DMS153 treated with DMSO at 0.1 percent for 48 hours (cell line): ENCODE data around the gene MAST4.
"Not testable (repeated sequence)": the region's sequence is repeated elsewhere in the genome, so short reads cannot be mapped to it uniquely, and the experiment has no call there.

Source experiments
- DNase-seq: peaks from one replicate; lab custom pipeline; 2025; ENCODE audit not compliant: unreplicated experiment; lab: John Stamatoyannopoulos, UW

Gene MAST4

GRCh38 chr5:66805514-66806430, 209.6 kb downstream of the MAST4 start:
- DNase-seq, result no peak

- no peak for DNase-seq
These were observed 211.6 kb downstream of the MAST4 start for GRCh38 chr5:66807743-66808142.

DNA sequence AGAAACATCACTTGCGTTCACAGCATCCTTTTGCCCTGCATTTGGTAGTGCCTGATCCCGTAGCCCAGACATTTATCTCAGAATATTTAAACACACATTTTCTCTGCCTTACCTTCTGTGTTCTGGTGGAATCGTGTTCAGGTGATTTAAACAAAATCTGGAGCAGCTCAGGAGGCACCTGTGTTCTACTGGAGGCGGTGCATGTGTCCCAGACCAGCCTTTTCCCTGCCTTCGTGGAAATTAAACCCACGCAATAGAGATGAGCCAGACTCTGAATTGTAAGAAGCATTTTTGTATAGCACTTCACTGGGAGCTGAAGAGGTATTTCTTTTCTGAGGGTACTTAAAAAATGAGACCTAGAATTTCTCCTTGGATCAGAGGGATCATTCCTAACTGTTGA, 212.5 kb downstream of the MAST4 start:
- no peak for DNase-seq

DNA sequence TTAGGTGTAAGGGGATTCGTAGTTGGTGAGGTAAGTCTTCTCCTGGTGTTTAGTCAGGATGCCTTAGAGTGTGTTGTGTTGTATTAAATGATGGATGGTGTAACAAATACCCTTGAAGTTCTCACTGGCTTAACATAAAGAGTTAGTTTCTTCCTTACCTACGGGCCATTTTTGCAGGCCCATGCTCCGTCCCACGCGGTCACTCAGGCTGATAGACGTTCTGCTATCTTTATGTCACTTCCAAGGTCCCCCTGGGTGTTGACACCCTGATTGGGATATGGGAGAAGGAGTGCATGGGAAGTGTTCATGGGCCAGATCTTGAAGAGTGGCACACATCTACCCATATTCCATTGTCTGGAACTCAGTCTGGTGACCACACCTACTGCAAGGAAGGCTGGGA, 214.0 kb downstream of the MAST4 start:
- DNase-seq, result no peak

DNA sequence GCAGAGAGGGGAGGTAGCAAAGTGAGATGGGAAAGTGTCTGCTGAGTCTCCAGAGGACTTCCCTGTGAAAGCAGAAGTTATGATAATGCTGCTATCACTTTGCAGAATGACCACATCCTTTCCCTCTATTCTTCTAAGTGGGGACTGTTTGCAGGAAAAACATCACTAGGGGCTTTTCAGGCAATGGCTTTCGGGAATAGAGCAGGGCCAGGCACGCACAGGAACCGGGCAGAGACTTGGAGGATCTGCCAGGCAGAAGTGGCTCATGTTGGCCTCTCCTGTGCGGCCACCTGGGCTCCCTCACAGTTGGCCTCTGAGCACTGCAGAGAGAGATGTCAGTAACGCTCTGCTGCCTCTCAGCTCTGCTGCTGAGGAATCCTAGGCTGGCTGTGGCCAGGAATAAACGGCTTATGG, 214.7 kb downstream of the MAST4 start:
- DNase-seq, result no peak

GRCh38 chr5:66812291-66812690, 216.1 kb downstream of the MAST4 start:
- DNase-seq, result no peak

DNA sequence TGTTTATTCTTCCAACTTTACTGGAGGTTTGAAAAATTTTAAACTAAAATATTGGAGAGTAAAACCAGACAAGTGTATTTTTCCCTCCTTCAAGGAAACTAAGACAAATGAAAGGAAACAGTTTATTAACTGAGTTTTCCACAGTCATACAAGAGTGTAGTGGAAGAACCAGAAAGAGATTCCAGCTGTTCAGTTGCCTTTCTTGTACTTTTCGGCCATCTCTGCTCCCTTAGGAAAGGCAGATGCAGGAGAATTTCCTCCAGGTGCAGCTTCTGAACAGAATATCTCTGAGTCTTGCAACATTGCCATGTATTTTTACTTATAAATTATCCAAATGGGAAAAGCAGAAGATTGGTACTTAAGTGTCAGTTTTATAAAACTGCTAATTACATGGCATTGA, 217.1 kb downstream of the MAST4 start:
- DNase-seq, result no peak

GRCh38 chr5:66814146-66814991, 218.2 kb downstream of the MAST4 start:
- DNase-seq, result no peak

DNA sequence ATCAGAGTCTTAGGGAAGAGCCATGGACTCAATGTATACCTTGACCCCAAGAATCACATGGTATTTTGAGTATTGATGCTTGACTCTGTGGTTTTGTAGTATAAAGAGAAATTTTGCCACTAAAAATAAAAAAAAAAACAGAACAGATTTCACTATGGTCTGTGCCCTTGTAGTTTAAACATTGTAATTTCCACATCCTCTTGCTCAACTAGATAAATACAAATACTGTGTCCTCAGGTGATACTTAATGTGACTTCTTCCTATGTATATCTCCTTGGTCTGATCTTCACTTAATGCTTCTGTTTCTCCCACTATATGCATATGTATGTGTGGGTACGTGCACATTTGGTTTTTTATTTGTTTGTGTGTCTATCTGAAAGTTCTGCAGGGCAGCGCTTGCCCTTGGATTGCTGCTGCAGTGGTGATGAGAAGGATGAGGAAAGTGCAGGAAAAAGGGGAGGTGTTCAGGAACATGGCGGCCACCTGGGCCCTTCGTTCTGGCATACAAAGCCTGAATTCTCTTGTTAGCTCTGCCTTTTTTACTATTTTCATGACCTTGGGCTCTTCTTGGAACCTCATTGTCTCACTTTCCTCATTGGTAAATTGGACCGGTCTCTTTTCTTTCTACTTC, 222.2 kb downstream of the MAST4 start:
- DNase-seq, result no peak

GRCh38 chr5:66818935-66819328, 222.7 kb downstream of the MAST4 start:
- no peak for DNase-seq

DNA sequence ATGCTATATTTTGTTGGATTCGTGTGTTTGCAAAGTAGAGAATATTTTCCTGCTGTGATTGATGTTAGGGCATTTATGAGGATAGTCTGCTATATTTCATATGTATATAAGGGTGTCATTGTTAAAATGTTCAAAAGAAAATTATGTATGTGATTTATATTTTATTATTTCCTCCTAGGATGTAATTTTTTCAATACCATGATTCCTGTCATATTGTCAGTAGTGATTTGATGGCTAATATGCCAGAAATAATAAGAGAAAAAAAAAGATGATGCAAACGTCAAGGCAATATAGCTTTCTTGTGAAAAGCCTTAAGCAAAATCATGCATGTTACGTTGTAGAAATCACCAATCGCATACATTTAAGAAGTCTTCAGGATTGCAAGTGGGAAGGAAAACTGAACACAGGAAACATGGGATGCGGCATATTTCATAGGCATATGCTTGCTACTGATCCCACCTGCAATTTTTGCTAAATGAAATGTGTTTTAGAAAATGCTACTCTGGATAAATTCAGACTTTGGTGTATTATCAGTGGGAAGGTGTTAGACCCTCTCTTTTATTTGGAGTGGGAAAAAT, 224.5 kb downstream of the MAST4 start:
- DNase-seq, result no peak

- no peak for DNase-seq
These were observed 225.7 kb downstream of the MAST4 start for GRCh38 chr5:66821688-66822429.

DNA sequence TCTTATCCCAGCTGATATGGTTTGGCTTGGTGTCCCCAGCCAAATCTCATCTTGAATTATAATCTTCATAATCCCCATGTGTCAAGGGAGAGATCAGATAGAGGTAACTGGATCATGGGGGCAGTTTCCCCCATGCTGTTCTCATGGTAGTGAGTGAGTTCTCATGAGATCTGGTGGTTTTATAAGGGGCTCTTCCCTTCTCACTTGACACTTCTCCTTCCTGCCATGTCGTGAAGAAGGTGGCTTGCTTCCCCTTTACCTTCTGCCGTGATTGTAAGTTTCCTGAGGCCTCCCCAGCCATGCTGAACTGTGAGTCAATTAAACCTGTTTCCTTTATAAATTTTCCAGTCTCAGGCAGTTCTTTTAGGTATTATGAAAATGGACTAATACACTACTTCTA, 226.7 kb downstream of the MAST4 start:
- DNase-seq, result not testable (repeated sequence)

GRCh38 chr5:66824476-66824875, 228.3 kb downstream of the MAST4 start:
- no peak for DNase-seq

- no peak for DNase-seq
These were observed 230.1 kb downstream of the MAST4 start for GRCh38 chr5:66826263-66826662.

- no peak for DNase-seq
These were observed 230.5 kb downstream of the MAST4 start for GRCh38 chr5:66826696-66827095.

DNA sequence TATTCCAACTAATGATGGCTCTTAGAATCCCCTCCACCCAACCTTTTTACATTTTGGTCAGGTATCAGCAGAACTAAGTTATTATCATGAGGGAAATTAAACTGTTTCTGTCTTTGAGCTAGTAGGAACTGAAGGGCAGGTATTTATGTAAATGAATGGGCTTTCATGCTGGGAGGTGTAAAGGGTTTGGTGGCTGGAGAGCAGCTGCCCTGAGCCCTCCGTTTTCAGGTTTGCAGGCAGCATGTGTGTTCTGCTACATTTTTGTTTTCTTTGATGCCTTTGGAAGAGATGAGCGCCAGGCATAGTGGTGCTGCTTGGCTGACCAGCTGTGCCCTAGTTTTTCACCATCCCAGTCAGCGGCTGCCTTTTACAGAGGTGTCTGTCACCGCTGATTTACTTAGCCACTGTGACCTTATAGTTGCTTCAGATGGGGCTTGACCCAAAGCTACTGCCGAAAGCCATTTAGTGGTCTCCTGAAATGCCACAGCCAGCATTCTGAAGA, 231.9 kb downstream of the MAST4 start:
- DNase-seq, result no peak

- peak; percentile 4 for DNase-seq
These were observed 232.6 kb downstream of the MAST4 start for GRCh38 chr5:66828548-66829357.

- no peak for DNase-seq
These were observed 233.1 kb downstream of the MAST4 start for GRCh38 chr5:66829358-66829674.

- no peak for DNase-seq
These were observed 233.6 kb downstream of the MAST4 start for GRCh38 chr5:66829826-66830225.
